Measurements from ENCODE around the gene AJUBA. TPM values are rescaled to one million over a fixed set of nuclear protein-coding genes. Genes with fewer than 3 reads are reported as not detected.
A peak's percentile ranks its signal among the peaks of the same experiment; 100 is the strongest.

AJUBA gene
- total and polyA plus RNA-seq, 4 experiments from 2014 or later: 0.30 to 3.9 (median 2.1) TPM

DNA sequence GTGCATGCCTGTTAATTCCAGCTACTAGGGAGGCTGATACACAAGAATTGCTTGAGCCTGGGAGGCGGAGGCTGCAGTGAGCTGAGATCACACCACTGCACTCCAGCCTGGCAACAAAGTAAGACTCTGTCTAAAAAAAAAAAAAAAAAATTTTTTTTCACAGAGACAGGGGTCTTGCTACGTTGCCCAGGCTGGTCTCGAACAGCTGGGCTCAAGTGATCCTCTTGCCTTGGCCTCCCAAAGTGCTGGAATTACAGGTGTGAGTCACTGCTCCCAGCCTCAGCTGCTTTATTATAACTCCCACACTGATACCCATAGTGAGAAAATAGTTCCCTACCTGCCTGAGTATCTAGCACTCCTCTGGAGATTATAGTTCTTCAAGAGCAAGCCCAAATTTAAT, 36.7 kb downstream of the AJUBA start:
- Mint-ChIP-seq H3K4me1 (peaks cover 0 to 5% (median 2%) of the 10 kb centered on the region in 4 donors), H3K27ac (peak overlapping the region in 2 of 7 donors; percentile 53 to 80), H3K27me3 (no peaks in the 10 kb centered on the region), H3K4me3 (no peak overlapping the region), H3K36me3 (peaks cover 27 to 40% of the 10 kb centered on the region in 2 donors), H3K9me3 (no peaks in the 10 kb centered on the region)
- Histone ChIP-seq H3K4me3 (ENCODE audit: low read length in 2 of 2) (no peak overlapping the region), H3K27ac (ENCODE audit: low read depth, low read length) (no peak overlapping the region), H3K9me3 (ENCODE audit: control insufficient read depth in 1 of 2, low read length in 2 of 2) (no peaks in the 10 kb centered on the region), H3K36me3 (ENCODE audit: insufficient read depth, low read length) (peaks cover 6% of the 10 kb centered on the region), H3K4me1 (ENCODE audit: insufficient read depth, low read length) (no peaks in the 10 kb centered on the region), H3K27me3 (ENCODE audit: insufficient read depth, low read length) (no peaks in the 10 kb centered on the region)
- DNase-seq: no peak
- POLR2A ChIA-PET (ENCODE audit: partially characterized antibody): interaction anchor here (0.6 to 2.0 kb wide), 2 partner anchors 11 to 50 kb away, joined by 3 to 6 read pairs; partner anchors contain the start of gene HAUS4
- CTCF ChIA-PET (ENCODE audit: partially characterized antibody): interaction anchor here (0.5 to 4.4 kb wide), 8 partner anchors 16 to 302 kb away, joined by 3 to 22 read pairs (median 3); partner anchors contain the start of gene PRMT5
- intact Hi-C loops (cut with micrococcal nuclease): no loop called here

DNA sequence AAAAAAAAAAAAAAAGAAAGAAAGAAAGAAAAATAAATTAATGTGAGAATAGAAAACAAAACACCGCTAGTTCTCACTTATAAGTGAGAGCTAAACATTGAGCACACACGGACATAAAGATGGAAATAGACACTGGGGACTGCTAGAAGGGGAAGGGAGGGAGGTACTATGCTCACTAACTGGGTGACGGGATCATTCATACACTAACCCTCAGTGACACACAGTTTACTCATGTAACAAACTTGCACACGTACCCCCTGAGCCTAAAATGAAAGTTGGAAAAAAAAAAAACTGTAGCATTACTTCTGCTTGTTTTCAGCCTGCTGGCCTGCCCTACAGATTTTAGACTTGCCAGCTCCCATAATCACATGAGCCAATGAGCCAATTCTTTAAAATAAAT, 42.7 kb downstream of the AJUBA start:
- Histone ChIP-seq H3K9me3 (ENCODE audit: control insufficient read depth in 1 of 2, low read length in 2 of 2) (no peaks in the 10 kb centered on the region), H3K4me3 (ENCODE audit: low read length in 2 of 2) (no peak overlapping the region), H3K4me1 (ENCODE audit: insufficient read depth, low read length) (no peaks in the 10 kb centered on the region), H3K27me3 (ENCODE audit: insufficient read depth, low read length) (no peaks in the 10 kb centered on the region), H3K27ac (ENCODE audit: low read depth, low read length) (no peak overlapping the region), H3K36me3 (ENCODE audit: insufficient read depth, low read length) (no peaks in the 10 kb centered on the region)
- ChIA-PET POLR2A (ENCODE audit: partially characterized antibody) (interaction anchor here (0.9 kb wide), 1 partner anchor 9 kb away, joined by 4 read pairs; no protein-coding TSS in a partner anchor), CTCF (ENCODE audit: partially characterized antibody) (interaction anchor here (0.6 to 2.9 kb wide), 6 partner anchors 10 to 362 kb away, joined by 3 to 11 read pairs (median 3); partner anchors contain the start of gene PRMT5)
- peaks cover 7 to 13% of the 10 kb centered on the region in 2 donors for H3K36me3 Mint-ChIP-seq
- no peak overlapping the region for H3K4me3 Mint-ChIP-seq
- peak overlapping the region in 1 of 7 donors; percentile 1 for H3K27ac Mint-ChIP-seq
- intact Hi-C loops (cut with micrococcal nuclease): no loop called here
- DNase-seq: no peak
- H3K4me1 Mint-ChIP-seq: peaks cover 0 to 6% (median under 1%) of the 10 kb centered on the region in 4 donors
- H3K9me3 Mint-ChIP-seq: no peaks in the 10 kb centered on the region
- H3K27me3 Mint-ChIP-seq: no peaks in the 10 kb centered on the region

DNA sequence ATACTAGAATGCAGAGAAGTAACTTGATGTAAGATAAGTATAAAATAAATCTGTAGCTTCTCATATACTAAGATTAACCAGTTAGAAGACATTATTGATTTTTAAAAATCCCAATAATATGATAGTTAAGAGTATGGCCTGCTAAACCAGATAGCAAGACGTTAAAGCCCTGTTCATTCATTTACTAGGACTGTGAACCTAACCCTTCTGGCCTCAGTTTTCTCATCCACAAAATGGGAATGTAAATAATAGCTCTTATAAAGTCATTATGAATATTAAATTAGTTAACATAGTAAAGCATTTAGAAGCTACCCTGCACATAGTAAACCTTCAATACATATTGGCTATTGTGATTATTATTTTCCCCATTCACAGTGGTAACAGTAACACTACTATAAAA, 47.2 kb downstream of the AJUBA start:
- DNase-seq: no peak
- Histone ChIP-seq H3K4me3 (ENCODE audit: low read length in 2 of 2) (no peak overlapping the region), H3K27ac (ENCODE audit: low read depth, low read length) (no peak overlapping the region), H3K4me1 (ENCODE audit: insufficient read depth, low read length) (peaks cover 1% of the 10 kb centered on the region), H3K27me3 (ENCODE audit: insufficient read depth, low read length) (no peaks in the 10 kb centered on the region), H3K36me3 (ENCODE audit: insufficient read depth, low read length) (no peaks in the 10 kb centered on the region), H3K9me3 (ENCODE audit: control insufficient read depth in 1 of 2, low read length in 2 of 2) (no peaks in the 10 kb centered on the region)
- H3K27me3 Mint-ChIP-seq: no peaks in the 10 kb centered on the region
- CTCF ChIA-PET (ENCODE audit: partially characterized antibody): interaction anchor here (0.9 to 2.4 kb wide), 10 partner anchors 8 to 365 kb away, joined by 3 to 7 read pairs (median 3); no protein-coding TSS in a partner anchor
- H3K27ac Mint-ChIP-seq: no peak overlapping the region
- H3K9me3 Mint-ChIP-seq: no peaks in the 10 kb centered on the region
- peaks cover 0 to 3% of the 10 kb centered on the region in 2 donors for H3K36me3 Mint-ChIP-seq
- no peak overlapping the region for H3K4me3 Mint-ChIP-seq
- H3K4me1 Mint-ChIP-seq: peaks cover 3 to 12% (median 7%) of the 10 kb centered on the region in 4 donors
- POLR2A ChIA-PET (ENCODE audit: partially characterized antibody): no interaction called here
- intact Hi-C loops (cut with micrococcal nuclease): no loop called here

DNA sequence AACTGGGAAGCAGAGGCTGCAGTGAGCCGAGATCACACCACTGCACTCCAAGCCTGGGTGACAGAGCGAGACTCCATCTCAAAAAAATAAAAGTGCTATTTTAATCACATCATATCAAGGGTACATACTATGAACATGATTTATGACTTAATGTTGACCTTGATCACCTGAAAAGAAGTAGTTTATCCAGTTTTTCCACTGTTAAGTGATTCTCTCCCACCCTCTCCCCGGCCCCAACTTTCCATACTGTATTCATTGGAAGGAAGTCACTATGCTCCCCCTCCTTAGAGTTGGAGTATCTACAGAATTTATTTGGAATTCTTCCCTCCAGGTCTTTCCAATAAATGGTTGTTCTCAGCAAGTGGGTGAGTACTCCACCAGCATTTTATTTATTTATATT, 50.2 kb downstream of the AJUBA start:
- Histone ChIP-seq H3K9me3 (ENCODE audit: control insufficient read depth in 1 of 2, low read length in 2 of 2) (no peaks in the 10 kb centered on the region), H3K4me1 (ENCODE audit: insufficient read depth, low read length) (peaks cover 17% of the 10 kb centered on the region), H3K27ac (ENCODE audit: low read depth, low read length) (no peak overlapping the region), H3K27me3 (ENCODE audit: insufficient read depth, low read length) (no peaks in the 10 kb centered on the region), H3K36me3 (ENCODE audit: insufficient read depth, low read length) (no peaks in the 10 kb centered on the region), H3K4me3 (ENCODE audit: low read length in 2 of 2) (no peak overlapping the region)
- Mint-ChIP-seq H3K4me1 (peaks cover 8 to 12% (median 10%) of the 10 kb centered on the region in 4 donors), H3K9me3 (no peaks in the 10 kb centered on the region), H3K27ac (peak overlapping the region in 1 of 7 donors; percentile 37), H3K4me3 (peak overlapping the region in 1 of 8 donors; percentile 66), H3K27me3 (no peaks in the 10 kb centered on the region), H3K36me3 (peaks cover 0 to 4% of the 10 kb centered on the region in 2 donors)
- CTCF ChIA-PET (ENCODE audit: partially characterized antibody): interaction anchor here (0.6 to 6.7 kb wide), 2 partner anchors 53 to 59 kb away, joined by 4 to 94 read pairs; partner anchors contain the start of gene AJUBA
- DNase-seq: no peak
- intact Hi-C loops (cut with micrococcal nuclease): no loop called here
- POLR2A ChIA-PET (ENCODE audit: partially characterized antibody): interaction anchor here (0.7 kb wide), 1 partner anchor 51 kb away, joined by 3 read pairs; no protein-coding TSS in a partner anchor

DNA sequence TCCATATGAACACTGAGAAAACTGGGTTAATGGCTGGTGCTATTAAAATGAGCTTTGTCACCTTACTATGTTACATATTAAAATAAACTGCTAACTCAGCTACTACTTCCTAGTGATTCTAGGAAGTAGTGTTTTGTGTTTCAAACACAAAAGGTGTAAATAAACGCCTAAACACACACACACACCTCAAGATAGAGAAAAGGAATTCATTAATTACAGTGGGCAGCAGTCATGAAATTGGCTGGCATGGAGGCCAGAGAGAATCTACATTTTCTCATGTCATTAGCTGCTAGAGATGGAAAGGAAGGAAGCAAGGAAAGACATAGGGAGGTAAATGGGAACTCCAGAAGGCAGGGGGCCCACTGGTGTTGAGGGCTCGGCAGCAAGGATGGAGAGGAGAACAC, 52.4 kb downstream of the AJUBA start:
- H3K4me3 Mint-ChIP-seq: no peak overlapping the region
- peaks cover 11 to 12% of the 10 kb centered on the region in 2 donors for H3K36me3 Mint-ChIP-seq
- H3K27me3 ChIP-seq (ENCODE audit: insufficient read depth, low read length): no peaks in the 10 kb centered on the region
- CTCF ChIA-PET (ENCODE audit: partially characterized antibody): interaction anchor here (0.6 to 6.7 kb wide), 38 partner anchors 9 to 391 kb away, joined by 3 to 94 read pairs (median 5); partner anchors contain the start of genes ACIN1, AJUBA, C14orf119 and HAUS4
- DNase-seq: no peak
- intact Hi-C loops (cut with micrococcal nuclease): loop anchor here (1.0 to 5.0 kb wide), 10 partner anchors 11 to 372 kb away; partner anchors contain the start of genes DAD1, HAUS4, LRP10 and MRPL52
- H3K27ac Mint-ChIP-seq: no peak overlapping the region
- no peaks in the 10 kb centered on the region for H3K9me3 ChIP-seq (ENCODE audit: control insufficient read depth in 1 of 2, low read length in 2 of 2)
- no peaks in the 10 kb centered on the region for H3K9me3 Mint-ChIP-seq
- H3K36me3 ChIP-seq (ENCODE audit: insufficient read depth, low read length): no peaks in the 10 kb centered on the region
- peak overlapping the region; percentile 91 for H3K27ac ChIP-seq (ENCODE audit: low read depth, low read length)
- peaks cover 9 to 14% (median 12%) of the 10 kb centered on the region in 4 donors for H3K4me1 Mint-ChIP-seq
- peak overlapping the region; percentile 83 to 99 for H3K4me3 ChIP-seq (ENCODE audit: low read length in 2 of 2)
- H3K4me1 ChIP-seq (ENCODE audit: insufficient read depth, low read length): peaks cover 17% of the 10 kb centered on the region
- POLR2A ChIA-PET (ENCODE audit: partially characterized antibody): interaction anchor here (0.8 to 5.2 kb wide), 26 partner anchors 10 to 391 kb away, joined by 3 to 120 read pairs (median 6); partner anchors contain the start of genes ACIN1, AJUBA, C14orf119 and DAD1
- no peaks in the 10 kb centered on the region for H3K27me3 Mint-ChIP-seq

DNA sequence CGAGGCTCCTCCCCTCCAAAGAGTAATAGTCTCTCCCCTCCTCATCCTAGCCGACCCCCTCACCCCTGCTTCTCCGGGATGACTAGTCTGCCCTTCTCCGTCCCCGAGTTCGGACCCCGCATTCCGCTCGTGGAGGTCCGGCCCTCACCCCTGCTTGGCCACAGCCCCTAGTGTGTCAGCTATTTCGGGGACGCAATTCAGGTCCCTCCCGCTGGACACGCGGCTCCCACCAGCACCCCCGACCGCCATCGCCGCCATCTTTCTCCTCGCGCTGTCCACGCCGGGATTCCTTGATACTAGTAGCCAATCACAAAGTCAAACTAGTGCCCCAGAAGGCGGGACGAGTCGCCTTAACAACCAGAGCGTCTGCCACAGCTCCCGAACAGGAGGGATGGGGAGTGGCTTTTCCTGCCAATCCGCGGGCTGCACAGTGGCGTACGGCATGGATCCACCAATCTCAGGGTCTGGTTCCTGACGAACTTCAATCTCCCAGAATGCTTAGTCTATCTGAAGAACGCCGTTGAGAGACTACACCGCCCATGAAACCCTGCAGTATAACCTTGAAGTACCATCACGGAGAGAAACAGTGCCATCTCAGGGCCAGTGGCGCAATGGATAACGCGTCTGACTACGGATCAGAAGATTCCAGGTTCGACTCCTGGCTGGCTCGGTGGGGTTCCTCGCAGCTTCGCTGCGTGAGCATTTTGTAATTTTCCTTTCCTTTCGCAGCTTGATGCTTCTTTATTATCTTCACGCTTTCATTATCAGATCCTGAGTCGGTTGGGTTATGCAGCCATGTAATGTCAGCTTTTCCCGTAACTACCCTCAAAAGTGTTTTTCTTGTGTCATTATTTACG, 53.0 kb downstream of the AJUBA start, which contains the start of gene PRMT5:
PRMT5 (minus strand) TSS at position 273 of the 857 bp plus-strand sequence; CDS start at position 258, 15 bp downstream.
- DNase-seq: peak; percentile 98 to 100 (median 99)
- H3K4me1 Mint-ChIP-seq: peaks cover 9 to 14% (median 12%) of the 10 kb centered on the region in 4 donors
- H3K36me3 Mint-ChIP-seq: peaks cover 15 to 18% of the 10 kb centered on the region in 2 donors
- intact Hi-C loops (cut with micrococcal nuclease): loop anchor here (1.0 to 5.0 kb wide), 9 partner anchors 10 to 373 kb away; partner anchors contain the start of genes DAD1, HAUS4, LRP10 and MRPL52
- CTCF ChIA-PET (ENCODE audit: partially characterized antibody): interaction anchor here (0.6 to 6.7 kb wide), 38 partner anchors 9 to 392 kb away, joined by 3 to 94 read pairs (median 5); partner anchors contain the start of genes ACIN1, AJUBA, C14orf119 and DAD1
- Histone ChIP-seq H3K4me3 (ENCODE audit: low read length in 2 of 2) (peak within 1 kb of the TSS; percentile 83 to 99), H3K4me1 (ENCODE audit: insufficient read depth, low read length) (peaks cover 17% of the 10 kb centered on the region), H3K27ac (ENCODE audit: low read depth, low read length) (peak within 1 kb of the TSS; percentile 91), H3K27me3 (ENCODE audit: insufficient read depth, low read length) (no peaks in the 10 kb centered on the region), H3K36me3 (ENCODE audit: insufficient read depth, low read length) (peaks cover 5% of the 10 kb centered on the region), H3K9me3 (ENCODE audit: control insufficient read depth in 1 of 2, low read length in 2 of 2) (no peaks in the 10 kb centered on the region)
- peak within 1 kb of the TSS in 1 of 7 donors; percentile 75 for H3K27ac Mint-ChIP-seq
- POLR2A ChIA-PET (ENCODE audit: partially characterized antibody): interaction anchor here (0.6 to 5.2 kb wide), 29 partner anchors 10 to 1492 kb away, joined by 3 to 120 read pairs (median 6); partner anchors contain the start of genes ACIN1, AJUBA, C14orf119 and DAD1
- no peak within 1 kb of the TSS for H3K4me3 Mint-ChIP-seq
- peaks cover 0 to 2% (median 0%) of the 10 kb centered on the region in 8 donors for H3K9me3 Mint-ChIP-seq
- H3K27me3 Mint-ChIP-seq: no peaks in the 10 kb centered on the region
